Activated naive CD8-positive, alpha-beta T cell treated with anti-CD3 and anti-CD28 coated beads, Interleukin-2, amount 50 U/mL, for 16 hours (primary cell): ENCODE data around the gene SH3PXD2A.

Source experiments
- DNase-seq: peaks from one replicate; pipeline ENCODE4 v3.0.0-alpha.2; 2020; ENCODE audit warnings: low read depth, low spot score

Gene SH3PXD2A

GRCh38 chr10:103687718-103688117 lies 167.7 kb downstream of the SH3PXD2A start:
- no peak for DNase-seq

- no peak for DNase-seq
Observed at GRCh38 chr10:103687172-103687571, 168.2 kb downstream of the SH3PXD2A start.

- peak; percentile 60 for DNase-seq
Observed at GRCh38 chr10:103685880-103686669, 169.3 kb downstream of the SH3PXD2A start.

DNA sequence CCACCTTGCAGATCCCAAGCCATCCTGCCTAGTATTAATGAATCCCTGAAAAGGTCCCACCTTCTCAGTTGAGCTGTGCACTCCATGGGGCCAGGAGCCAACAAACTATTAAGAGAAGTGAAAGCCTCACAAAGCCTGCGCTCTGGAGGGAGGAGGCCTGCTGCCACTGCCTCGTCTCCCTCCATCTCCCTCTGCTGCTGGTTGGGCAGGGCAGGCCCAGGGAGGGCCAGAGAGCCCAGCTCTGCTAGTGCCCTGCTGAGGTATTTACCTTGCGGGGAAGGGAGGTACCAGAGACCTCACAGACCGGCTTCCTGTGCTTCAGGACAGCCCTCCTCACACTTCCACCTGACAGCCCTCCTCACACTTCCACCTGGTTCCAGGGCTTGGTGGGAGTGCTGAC lies 171.5 kb downstream of the SH3PXD2A start:
- no peak for DNase-seq

GRCh38 chr10:103682631-103683030 lies 172.7 kb downstream of the SH3PXD2A start:
- no peak for DNase-seq

- no peak for DNase-seq
Observed at GRCh38 chr10:103681617-103682399, 173.6 kb downstream of the SH3PXD2A start.

DNA sequence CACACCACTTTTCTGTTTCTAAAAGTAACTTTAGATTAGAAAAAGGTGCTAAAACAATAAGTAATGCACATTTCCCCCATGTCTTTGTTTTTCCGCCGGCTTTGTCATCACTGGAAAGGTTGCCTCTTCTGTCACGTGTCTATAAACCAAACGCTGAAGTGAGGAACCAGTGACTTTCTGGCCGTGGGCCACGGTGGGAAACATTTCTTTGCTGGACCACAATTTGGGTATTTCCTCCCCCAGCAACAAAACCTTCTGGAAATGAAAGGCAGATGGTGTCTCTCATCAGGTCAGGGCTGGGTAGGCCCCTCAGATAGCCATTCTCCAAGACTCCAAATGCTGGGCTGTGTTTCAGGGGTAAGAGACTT lies 174.5 kb downstream of the SH3PXD2A start:
- no peak for DNase-seq

DNA sequence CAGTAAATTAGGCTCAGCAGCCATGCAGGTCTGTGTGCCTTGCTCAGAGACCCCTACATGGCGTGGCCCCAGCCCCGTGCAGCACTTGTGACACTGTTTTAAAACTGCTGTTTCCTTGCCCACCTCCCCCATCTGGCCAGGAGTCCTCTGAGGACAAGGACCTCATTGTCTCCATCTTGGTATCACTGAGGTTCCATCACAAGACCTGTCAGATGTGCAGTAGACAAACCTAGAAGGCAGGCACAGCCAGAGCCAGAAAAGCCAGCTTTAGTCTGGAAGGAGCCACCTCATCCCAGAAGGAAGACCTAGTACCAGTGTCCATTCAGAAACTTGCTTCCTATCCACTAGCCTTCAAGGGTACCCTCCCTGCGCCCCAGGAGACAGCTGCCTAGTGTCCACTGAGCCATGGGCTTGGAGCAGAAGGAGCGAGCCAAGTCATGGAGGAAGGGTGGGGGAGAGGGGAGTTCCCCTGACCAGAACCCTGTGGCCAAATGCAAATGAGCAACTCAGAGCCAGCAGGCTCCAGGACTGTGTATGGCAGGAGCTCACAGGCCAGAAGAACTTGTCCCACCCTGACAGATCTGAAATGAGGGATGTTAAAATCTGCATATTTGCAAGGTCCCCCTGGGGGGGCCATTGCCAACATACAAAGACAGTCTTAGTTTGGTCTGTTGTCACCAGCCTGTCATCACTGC lies 176.1 kb downstream of the SH3PXD2A start:
- no peak for DNase-seq

- peak; percentile 56 for DNase-seq
Observed at GRCh38 chr10:103678178-103678526, 177.2 kb downstream of the SH3PXD2A start.

GRCh38 chr10:103677486-103678177 lies 177.7 kb downstream of the SH3PXD2A start:
- DNase-seq = no peak

GRCh38 chr10:103676851-103677417 lies 178.4 kb downstream of the SH3PXD2A start:
- DNase-seq = no peak

- DNase-seq = no peak
Observed at GRCh38 chr10:103676058-103676785, 179.2 kb downstream of the SH3PXD2A start.

DNA sequence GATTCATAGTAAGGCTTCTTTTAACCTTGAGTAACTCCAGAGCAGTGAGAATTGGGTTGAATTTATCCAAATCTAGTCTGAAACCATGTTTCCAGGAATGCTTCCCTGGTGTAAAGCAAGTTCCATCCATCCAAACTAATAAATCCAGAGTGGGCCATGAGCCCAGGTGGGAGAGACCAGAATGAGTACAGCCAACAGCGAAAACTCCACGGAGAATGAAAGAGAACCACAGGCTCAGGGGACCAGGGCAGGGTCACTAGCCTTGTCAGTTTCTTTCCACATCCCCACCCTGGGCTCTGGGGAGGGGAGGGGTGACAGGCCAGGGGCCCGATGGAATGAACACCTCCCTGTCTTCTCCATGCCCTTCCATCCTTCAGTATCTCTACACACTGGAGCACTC lies 181.8 kb downstream of the SH3PXD2A start:
- DNase-seq = no peak

- DNase-seq = no peak
Observed at GRCh38 chr10:103672345-103672744, 183.0 kb downstream of the SH3PXD2A start.

DNA sequence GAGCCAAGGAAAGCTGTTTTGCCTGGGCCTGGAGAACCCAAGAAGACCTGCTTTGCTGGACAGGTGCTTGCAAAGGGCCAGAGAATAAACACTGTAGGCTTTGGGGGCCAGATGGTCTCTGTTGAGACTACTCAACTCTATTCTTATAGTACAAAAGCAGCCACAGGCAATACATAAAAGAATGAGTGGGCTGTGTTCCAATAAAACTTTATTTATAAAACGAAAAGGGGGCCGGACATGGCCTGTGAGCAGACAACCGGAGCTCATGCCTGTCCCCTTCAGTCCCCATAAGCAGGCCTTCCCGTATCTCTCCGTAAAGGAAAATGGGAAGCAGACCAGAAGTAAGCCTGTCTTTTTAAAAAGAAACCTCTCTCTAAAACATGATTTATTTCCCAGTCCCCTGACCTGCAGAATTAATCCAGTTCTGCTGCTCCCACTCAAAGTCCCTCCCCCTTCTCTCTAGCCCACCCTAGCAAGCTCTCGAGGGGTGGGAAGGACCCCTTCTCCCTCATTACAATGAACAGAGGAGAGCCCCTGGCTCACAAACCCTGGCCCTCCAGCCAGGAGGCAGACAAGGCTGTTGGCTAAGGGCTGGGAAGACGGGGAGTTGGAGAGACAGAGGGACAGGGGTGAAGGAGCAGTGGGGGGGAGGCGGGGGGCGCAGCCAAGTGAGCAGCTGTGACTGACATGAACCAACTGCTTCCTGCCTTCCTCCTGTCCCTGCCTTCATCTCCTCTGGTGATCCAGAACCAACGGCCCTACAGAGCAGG lies 184.1 kb downstream of the SH3PXD2A start:
- no peak for DNase-seq

DNA sequence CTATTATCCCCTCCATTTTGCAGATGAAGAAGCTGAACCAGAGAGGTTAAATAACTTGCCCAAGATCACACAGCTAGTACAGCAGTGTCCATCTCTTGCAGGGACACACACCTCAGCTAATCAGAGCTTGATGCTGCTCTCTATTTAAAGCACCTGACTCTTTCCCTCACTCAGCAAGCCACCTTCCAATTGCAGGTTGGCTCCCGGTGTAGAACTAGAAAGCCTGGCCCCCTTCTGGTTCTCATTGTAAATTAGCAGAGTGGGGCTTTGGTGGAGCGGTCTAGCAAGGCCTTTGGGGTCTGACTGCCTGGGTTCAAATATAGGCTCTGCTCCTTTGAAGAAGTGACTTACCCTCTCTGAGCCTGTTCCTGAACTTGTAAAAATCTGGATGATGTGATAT lies 185.4 kb downstream of the SH3PXD2A start:
- DNase-seq = no peak

GRCh38 chr10:103669243-103669929 lies 186.0 kb downstream of the SH3PXD2A start:
- no peak for DNase-seq

DNA sequence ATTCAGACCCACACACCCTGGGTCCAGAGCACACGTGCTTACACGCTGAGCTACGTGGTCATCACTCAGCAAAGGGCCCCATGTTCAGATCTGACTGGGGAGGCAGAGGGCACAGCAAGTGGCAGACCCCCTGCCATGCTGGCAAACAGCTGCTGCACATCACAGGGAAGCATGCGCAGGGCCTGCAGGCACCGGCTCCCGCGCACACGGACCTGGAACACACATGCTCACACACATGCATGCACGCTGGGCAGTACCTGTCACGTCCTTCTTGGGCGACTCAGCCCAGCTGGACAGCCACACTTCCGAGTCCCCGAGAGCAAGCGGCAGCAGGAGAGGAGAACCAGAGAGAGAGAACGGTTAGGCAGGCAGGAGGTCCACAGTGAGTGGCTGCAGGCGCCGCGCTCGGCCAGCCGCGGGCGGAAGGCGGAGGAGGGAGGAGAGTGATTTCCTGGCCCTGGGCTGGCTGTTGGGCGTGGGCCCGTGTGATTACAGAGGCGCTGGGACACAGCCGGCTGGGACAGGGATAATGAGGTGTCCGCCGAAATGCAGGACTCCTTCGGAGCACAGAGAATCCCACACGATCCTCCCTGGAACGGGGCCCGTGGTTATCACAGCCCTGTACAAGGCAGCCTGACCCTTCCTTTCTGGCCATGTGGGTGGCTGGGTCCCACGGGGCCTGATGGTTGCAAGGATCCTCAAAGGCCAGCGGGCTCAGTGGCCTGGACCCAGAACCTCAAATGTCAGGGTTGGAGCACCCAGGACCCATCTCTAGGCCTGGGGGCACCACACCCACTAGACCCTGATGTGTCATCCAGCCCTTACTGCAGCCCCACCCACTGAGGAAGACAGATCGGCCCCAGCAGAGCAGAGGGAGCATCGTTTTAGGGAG lies 186.8 kb downstream of the SH3PXD2A start:
- no peak for DNase-seq
